Pancreas (tissue), 10 donors: ENCODE data around the gene DPEP3. TPM values are rescaled to one million over a fixed set of nuclear protein-coding genes. Genes with fewer than 3 reads are reported as not detected.

Experiments
- ATAC-seq, 4 donors: fragments of 200-7000 bp; cut with Tn5 transposase; one replicate each; pipeline versions ENCODE4 v1.8.0 to v1.9.1; 2020; ENCODE audit warnings: mild to moderate bottlenecking in 4 of 4, moderate library complexity in 4 of 4
- DNase-seq, 6 donors: peaks; one replicate each; pipeline ENCODE4 v3.0.0-alpha.2; 2020
- FAIRE-seq: peaks from 2 replicates; lab custom pipeline; 2012; peaks lifted over from hg19 to GRCh38; lab: Jason Lieb, UNC
- H3K27ac ChIP-seq, 4 donors: fragments of 200-600 bp; sonication (generic); 1 replicate in 3 of 4; 2 replicates in 1 of 4; pipeline versions ENCODE4 v1.5.0 to v1.8.0; 2020
- H3K27me3 ChIP-seq, 4 donors: fragments of 200-600 bp; one replicate each; pipeline ENCODE4 v1.8.0; 2021
- H3K36me3 ChIP-seq, 3 donors: fragments of 200-600 bp; sonication (generic) in 1 of 3; one replicate each; pipeline versions ENCODE4 v1.5.0 to v1.8.0; 2020 to 2021
- H3K4me1 ChIP-seq, 3 donors: fragments of 200-600 bp; one replicate each; pipeline ENCODE4 v1.8.0; 2021
- H3K4me3 ChIP-seq, 4 donors: fragments of 200-600 bp; sonication (generic) in 2 of 4; one replicate each; pipeline versions ENCODE4 v1.5.0 to v1.8.0; 2020 to 2021
- H3K9me3 ChIP-seq, 4 donors: fragments of 200-600 bp; one replicate each; pipeline ENCODE4 v1.8.0; 2021
- WGBS, 2 donors: extraction: QIAGEN DNeasy Blood & Tissue Kit; methylation state at CpG; one replicate each; pipeline ENCODE4 v1.1.7; 2013; 5-methylcytosine and 5-hydroxymethylcytosine counted together
- intact Hi-C, 3 donors: fragments of 100-400 bp; cut with DNase I; formaldehyde crosslinking; loops; one replicate each; pipeline versions ENCODE4 v1.11.1 to v1.14.2; 2022
- polyA plus RNA-seq, 2 donors: library from polyadenylated mRNA; stranded (reverse); fragments of 200-250 nt; gene quantifications; one replicate each; pipeline ENCODE4 v1.2.3, GENCODE V29; 2013
- total RNA-seq, 6 donors: library from RNA; stranded (reverse); fragmentation: NEBNext Ultra II Directional in 4 of 6; extraction: Animal tissue kit (Norgen Biotek cat#: 25700) in 4 of 6; gene quantifications; one replicate each; pipeline versions ENCODE4 v1.2.1 to v1.2.4, GENCODE V29; 2021 to 2023
- TF ChIP-seq, protein P1 (sequence below), 4 donors: fragments of 200-600 bp; sonication (generic) in 3 of 4; IDR thresholded peaks; one replicate each; pipeline versions ENCODE4 v1.5.0 to v1.8.0; 2021; ENCODE audit warnings: antibody characterized with exemption in 4 of 4
- donor health status: healthy with polysubstance abuse.
- donor health status: DM: no; HTN: no; CAD: no; lungs with moderate emphysema.
- donor health status: DM: no; HTN: no; CAD: no.
- donor health status: control.
- donor health status: control.
- donor health status: Bipolar disorder and iron deficiency.
- donor health status: DM: yes; HTN: yes; CAD: no.
- donor health status: DM: no; HTN: no; CAD: no.
- donor health status: DM: no; HTN: no; CAD: no.
- donor health status: DM: yes; HTN: yes; CAD: no.

The DPEP3 gene
- total and polyA plus RNA-seq, 8 donors = 0.09 to 0.12 TPM; not detected in 6

DNA sequence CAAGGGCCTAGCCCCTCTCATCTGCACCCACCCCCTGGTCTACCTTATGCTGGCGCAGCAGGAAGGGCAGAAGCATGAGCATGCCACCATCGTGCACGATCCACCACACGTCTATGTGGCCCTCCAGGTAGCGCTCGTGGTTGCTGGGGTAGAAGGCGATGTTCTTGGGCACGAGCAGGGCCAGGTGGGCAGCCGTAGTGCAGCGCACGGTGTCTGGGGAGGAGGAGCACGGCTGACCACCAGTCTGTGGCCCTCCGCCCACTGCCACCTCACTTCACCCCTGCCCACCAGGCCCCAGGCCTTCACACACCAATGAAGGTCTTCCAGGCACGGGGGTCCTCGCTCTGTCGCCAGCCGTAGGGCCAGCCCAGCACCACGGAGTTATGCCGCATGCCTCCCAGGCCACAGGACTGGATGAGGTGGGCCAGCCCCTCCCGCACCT lies 34.1 kb downstream of the DPEP3 start:
- Histone ChIP-seq H3K9me3 (no peaks in the 10 kb centered on the region), H3K27me3 (no peaks in the 10 kb centered on the region), H3K4me1 (no peaks in the 10 kb centered on the region), H3K27ac (no peak overlapping the region), H3K36me3 (peaks cover 4 to 61% (median 22%) of the 10 kb centered on the region in 3 donors), H3K4me3 (no peak overlapping the region)
- TF ChIP-seq, protein P1, sequence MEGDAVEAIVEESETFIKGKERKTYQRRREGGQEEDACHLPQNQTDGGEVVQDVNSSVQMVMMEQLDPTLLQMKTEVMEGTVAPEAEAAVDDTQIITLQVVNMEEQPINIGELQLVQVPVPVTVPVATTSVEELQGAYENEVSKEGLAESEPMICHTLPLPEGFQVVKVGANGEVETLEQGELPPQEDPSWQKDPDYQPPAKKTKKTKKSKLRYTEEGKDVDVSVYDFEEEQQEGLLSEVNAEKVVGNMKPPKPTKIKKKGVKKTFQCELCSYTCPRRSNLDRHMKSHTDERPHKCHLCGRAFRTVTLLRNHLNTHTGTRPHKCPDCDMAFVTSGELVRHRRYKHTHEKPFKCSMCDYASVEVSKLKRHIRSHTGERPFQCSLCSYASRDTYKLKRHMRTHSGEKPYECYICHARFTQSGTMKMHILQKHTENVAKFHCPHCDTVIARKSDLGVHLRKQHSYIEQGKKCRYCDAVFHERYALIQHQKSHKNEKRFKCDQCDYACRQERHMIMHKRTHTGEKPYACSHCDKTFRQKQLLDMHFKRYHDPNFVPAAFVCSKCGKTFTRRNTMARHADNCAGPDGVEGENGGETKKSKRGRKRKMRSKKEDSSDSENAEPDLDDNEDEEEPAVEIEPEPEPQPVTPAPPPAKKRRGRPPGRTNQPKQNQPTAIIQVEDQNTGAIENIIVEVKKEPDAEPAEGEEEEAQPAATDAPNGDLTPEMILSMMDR (IDR thresholded peaks at IDR 0.05) = no peak
- intact Hi-C loops = no loop called here
- DNase-seq = no peak
- FAIRE-seq = no peak
- 96 to 97% methylated on average over 20 of the region's 20 CpGs for WGBS, 2 donors
- no peak for ATAC-seq

- intact Hi-C loops = no loop called here
- no peak for FAIRE-seq
- WGBS, 2 donors = 88 to 91% methylated on average over 24 of the region's 24 CpGs
- no peak for ATAC-seq
- DNase-seq = peak in 1 of 6 donors; percentile 64
- H3K4me1 ChIP-seq = no peaks in the 10 kb centered on the region
- H3K27me3 ChIP-seq = no peaks in the 10 kb centered on the region
- H3K4me3 ChIP-seq = no peak overlapping the region
- no peaks in the 10 kb centered on the region for H3K9me3 ChIP-seq
- H3K36me3 ChIP-seq = peaks cover 4 to 54% (median 22%) of the 10 kb centered on the region in 3 donors
- TF ChIP-seq, protein P1 (IDR thresholded peaks at IDR 0.05) = no peak
- H3K27ac ChIP-seq = no peak overlapping the region
Measured at GRCh38 chr16:67945392-67945933, 34.8 kb downstream of the DPEP3 start.

- no peak overlapping the region for H3K27ac ChIP-seq
- intact Hi-C loops = no loop called here
- H3K36me3 ChIP-seq = peaks cover 4 to 50% (median 17%) of the 10 kb centered on the region in 3 donors
- no peaks in the 10 kb centered on the region for H3K4me1 ChIP-seq
- TF ChIP-seq, protein P1 (IDR thresholded peaks at IDR 0.05) = no peak
- no peaks in the 10 kb centered on the region for H3K9me3 ChIP-seq
- H3K27me3 ChIP-seq = no peaks in the 10 kb centered on the region
- H3K4me3 ChIP-seq = no peak overlapping the region
- DNase-seq (peak in 2 of 6 donors; percentile 16 to 62), FAIRE-seq (no peak), ATAC-seq (no peak)
- WGBS, 2 donors = 94 to 96% methylated on average over 24 of the region's 24 CpGs
Measured at GRCh38 chr16:67944690-67945391, 35.5 kb downstream of the DPEP3 start.

DNA sequence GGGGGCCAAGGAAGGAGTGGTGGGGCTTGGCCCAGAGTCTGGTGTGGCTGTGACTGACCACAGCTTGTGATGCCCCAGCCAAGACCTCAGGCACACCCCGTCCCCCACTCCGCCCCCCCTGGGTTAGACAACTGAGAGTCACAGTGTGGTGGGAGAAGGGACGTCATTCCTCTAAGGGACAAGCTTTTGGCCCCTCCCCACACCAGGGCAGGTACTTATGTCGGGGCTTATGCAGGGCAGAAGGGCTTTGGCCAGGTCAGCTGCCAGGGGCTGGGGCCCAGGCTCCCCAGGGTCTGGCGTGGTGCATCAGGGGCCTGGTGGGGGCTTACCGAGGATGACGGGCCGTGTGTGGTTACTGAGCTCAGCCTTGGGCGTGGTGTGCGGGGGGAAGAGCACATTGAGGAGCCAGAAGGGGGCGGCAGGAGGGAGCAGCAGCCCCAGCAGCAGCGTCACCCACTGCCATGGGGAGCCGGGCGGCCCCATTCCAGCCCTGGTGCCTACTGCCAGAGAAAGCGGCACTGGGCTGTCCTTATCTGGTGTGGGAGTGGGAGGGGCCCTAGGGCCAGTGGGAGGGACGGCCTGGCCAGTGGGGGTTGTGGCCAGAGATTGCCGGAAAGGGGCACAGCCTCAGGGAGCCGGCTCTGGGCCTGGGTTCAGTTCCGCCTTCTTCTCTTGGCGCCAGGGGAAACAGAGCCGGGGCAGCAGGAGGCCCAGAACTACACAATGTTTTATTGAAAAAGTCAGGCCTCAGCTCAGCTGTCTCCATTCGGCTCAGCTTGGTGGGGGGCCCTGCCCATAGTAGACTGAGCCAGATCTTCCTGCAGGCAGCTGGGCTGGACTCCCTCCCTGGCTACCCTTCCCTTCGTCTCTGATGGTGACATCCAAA lies 36.4 kb downstream of the DPEP3 start, which contains the start of gene LCAT:
Gene LCAT, minus strand, starts transcription at position 502 of the 886 bp plus-strand sequence. Its CDS starts 19 bp downstream, at position 483.
- 82% methylated on average over 23 of the region's 23 CpGs for WGBS, 2 donors
- Histone ChIP-seq H3K9me3 (no peaks in the 10 kb centered on the region), H3K36me3 (peaks cover 4 to 45% (median 16%) of the 10 kb centered on the region in 3 donors), H3K27me3 (no peaks in the 10 kb centered on the region), H3K4me1 (no peaks in the 10 kb centered on the region), H3K27ac (no peak within 1 kb of the TSS), H3K4me3 (no peak within 1 kb of the TSS)
- intact Hi-C loops = no loop called here
- ATAC-seq = peak in 3 of 4 donors; percentile 10 to 25 (median 20)
- peak in 1 of 6 donors; percentile 76 for DNase-seq
- no peak for FAIRE-seq
- TF ChIP-seq, protein P1 (IDR thresholded peaks at IDR 0.05) = no peak
